ENCODE data around the gene BRIX1.

The BRIX1 gene

DNA sequence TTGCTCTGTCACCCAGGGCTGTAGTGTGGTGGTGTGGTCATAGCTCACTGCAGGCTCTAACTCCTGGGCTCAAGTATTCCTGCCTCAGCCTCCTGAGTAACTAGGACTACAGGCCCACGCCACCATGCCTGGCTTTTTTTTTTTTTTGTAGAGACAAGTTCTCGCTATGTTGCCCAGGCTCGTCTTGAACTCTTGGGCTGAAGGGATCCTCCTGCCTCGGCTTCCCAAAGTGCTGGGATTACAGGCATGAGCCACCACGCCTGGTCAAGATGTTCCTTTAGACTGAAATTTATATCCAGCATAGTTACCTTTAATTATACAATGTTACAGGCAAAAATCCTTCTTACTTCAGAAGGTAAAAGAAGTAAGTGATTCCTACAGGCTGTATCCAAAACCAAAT is 12.3 kb downstream of the BRIX1 start:
- H3K27ac ChIP-seq (ENCODE audit: insufficient read depth, low read depth, low read length, poor library complexity, severe bottlenecking) = no peak overlapping the region
- no peaks in the 10 kb centered on the region for H3K27me3 ChIP-seq (ENCODE audit: control insufficient read depth, insufficient read depth, low read length, poor library complexity, severe bottlenecking)
- no peaks in the 10 kb centered on the region for H3K9me3 ChIP-seq (ENCODE audit: control insufficient read depth, low read length)
- WGBS, 2 experiments = 82 to 83% methylated on average over 5 of the region's 5 CpGs
- H3K36me3 ChIP-seq (ENCODE audit: control insufficient read depth, insufficient read depth, low read length) = peaks cover 19% of the 10 kb centered on the region
- H3K4me1 ChIP-seq (ENCODE audit: control insufficient read depth, insufficient read depth, low read length) = peaks cover 5% of the 10 kb centered on the region
- H3K4me3 ChIP-seq (ENCODE audit: insufficient read depth, low read depth, low read length) = no peak overlapping the region

DNA sequence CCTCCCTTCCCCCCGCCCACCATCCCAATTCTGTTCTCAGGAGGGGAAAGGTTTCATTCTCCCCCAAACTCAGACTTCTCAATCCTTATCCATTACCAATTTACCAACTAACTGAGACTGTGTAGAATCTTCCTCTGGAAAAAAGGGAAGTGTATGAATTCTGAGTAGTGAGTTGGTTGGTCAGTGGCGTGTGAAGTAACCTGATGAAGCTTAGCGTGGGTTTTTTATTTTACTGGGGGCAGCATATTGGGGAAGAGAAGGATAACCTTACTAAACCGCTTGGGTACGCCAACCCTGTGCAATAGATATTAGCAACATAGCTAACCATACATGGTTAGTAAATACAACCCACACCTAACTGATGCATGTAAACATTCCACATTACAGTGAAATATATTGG is 12.8 kb downstream of the BRIX1 start:
- WGBS, 2 experiments = 92 to 95% methylated on average over 2 to 5 of the region's 5 CpGs
- Histone ChIP-seq H3K9me3 (ENCODE audit: control insufficient read depth, low read length) (no peaks in the 10 kb centered on the region), H3K27me3 (ENCODE audit: control insufficient read depth, insufficient read depth, low read length, poor library complexity, severe bottlenecking) (no peaks in the 10 kb centered on the region), H3K36me3 (ENCODE audit: control insufficient read depth, insufficient read depth, low read length) (peaks cover 15% of the 10 kb centered on the region), H3K27ac (ENCODE audit: insufficient read depth, low read depth, low read length, poor library complexity, severe bottlenecking) (no peak overlapping the region), H3K4me3 (ENCODE audit: insufficient read depth, low read depth, low read length) (no peak overlapping the region), H3K4me1 (ENCODE audit: control insufficient read depth, insufficient read depth, low read length) (peaks cover 5% of the 10 kb centered on the region)

DNA sequence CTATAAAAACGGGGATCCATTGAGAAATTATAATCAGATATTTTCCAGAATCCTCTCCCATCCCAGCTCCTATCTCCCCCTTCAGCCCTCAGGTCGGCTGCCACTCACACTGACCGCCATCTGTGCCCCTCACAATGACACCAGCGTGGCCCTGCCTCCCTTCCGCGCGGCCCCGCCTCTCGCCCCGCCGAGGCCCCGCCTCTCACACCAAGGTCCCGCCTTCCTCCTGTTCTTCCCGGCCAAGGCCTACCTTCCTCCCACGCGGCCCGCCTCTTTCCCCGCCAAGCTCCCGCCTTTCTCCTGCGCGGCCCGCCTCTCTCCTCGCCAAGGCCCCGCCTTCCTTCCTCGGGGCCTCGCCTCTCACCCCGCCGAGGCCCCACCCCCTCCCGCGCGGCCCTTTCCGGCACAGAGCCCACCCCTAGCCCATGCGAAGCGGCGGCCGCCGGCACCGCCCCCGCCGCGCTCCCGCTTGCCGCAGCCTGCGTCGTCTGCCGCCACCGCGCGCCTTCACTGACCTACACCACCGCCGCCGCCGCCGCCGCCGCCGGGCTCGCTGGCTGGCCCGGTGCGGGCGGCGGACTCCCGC is 13.7 kb downstream of the BRIX1 start, which contains the start of gene DNAJC21:
DNAJC21 (plus strand) TSS at position 426 of the 586 bp plus-strand sequence. CDS start 261 bp downstream, outside the sequence.
- H3K36me3 ChIP-seq (ENCODE audit: control insufficient read depth, insufficient read depth, low read length) = peaks cover 8% of the 10 kb centered on the region
- H3K27ac ChIP-seq (ENCODE audit: insufficient read depth, low read depth, low read length, poor library complexity, severe bottlenecking) = peak within 1 kb of the TSS; percentile 73
- no peaks in the 10 kb centered on the region for H3K27me3 ChIP-seq (ENCODE audit: control insufficient read depth, insufficient read depth, low read length, poor library complexity, severe bottlenecking)
- H3K4me3 ChIP-seq (ENCODE audit: insufficient read depth, low read depth, low read length) = peak within 1 kb of the TSS; percentile 80
- no peaks in the 10 kb centered on the region for H3K9me3 ChIP-seq (ENCODE audit: control insufficient read depth, low read length)
- 0% methylated on average over 63 of the region's 63 CpGs for WGBS, 2 experiments
- H3K4me1 ChIP-seq (ENCODE audit: control insufficient read depth, insufficient read depth, low read length) = peaks cover 5% of the 10 kb centered on the region

DNA sequence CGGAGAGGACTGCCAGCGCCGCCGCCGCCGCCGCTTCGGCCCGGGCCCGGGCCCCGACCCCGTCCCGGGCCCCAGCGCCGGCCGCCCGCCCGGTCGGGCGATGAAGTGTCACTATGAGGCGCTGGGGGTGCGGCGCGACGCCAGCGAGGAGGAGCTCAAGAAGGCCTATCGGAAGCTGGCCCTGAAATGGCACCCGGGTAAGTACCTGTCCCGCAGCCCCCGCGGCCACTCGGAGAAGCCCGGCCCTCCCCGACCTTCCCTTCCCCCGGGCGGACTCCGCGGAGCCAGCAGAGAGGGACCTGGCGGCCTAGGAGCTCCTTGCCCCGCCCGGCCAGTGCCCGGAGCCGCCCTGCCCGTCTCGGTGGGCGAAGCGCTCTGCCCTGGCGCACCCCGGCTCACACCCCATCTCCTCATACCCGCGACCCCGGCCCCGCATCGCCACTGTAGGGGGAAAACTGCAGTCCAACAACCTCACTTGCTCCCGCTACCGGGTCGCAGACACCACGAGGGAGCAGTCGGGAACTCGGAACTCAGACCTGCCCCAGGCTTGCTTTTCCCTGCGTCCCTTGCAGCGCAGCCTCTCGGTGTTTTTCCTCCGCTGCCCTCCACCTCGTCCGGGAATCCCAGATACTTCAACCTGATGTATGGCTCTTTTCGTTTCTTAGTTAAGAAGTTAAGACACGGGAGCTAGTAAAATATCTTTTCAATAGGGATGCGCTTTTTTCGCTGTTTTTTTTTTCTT is 14.4 kb downstream of the BRIX1 start:
- peaks cover 7% of the 10 kb centered on the region for H3K36me3 ChIP-seq (ENCODE audit: control insufficient read depth, insufficient read depth, low read length)
- no peaks in the 10 kb centered on the region for H3K9me3 ChIP-seq (ENCODE audit: control insufficient read depth, low read length)
- 0% methylated on average over 70 of the region's 70 CpGs for WGBS, 2 experiments
- H3K4me3 ChIP-seq (ENCODE audit: insufficient read depth, low read depth, low read length) = peak overlapping the region; percentile 80
- H3K27me3 ChIP-seq (ENCODE audit: control insufficient read depth, insufficient read depth, low read length, poor library complexity, severe bottlenecking) = no peaks in the 10 kb centered on the region
- peaks cover 5% of the 10 kb centered on the region for H3K4me1 ChIP-seq (ENCODE audit: control insufficient read depth, insufficient read depth, low read length)
- peak overlapping the region; percentile 73 for H3K27ac ChIP-seq (ENCODE audit: insufficient read depth, low read depth, low read length, poor library complexity, severe bottlenecking)

DNA sequence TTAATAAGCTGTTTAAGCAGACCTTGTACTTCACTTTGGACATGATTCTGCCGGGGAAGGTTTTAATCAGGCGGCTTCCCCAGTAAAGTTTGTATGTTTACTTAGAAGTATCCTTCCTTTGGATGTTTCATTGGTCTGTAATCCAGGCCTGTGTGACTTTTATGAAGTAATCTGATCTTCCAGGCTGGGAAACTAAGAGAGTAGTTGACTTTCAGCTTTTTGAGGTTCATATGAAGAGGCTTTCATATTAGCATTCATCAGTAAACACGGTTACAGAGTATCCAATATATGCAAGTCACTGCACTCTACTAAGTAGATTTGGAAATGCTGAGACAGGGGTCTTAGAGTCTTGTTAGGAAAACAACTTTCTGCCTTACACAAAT is 14.9 kb downstream of the BRIX1 start:
- whole genome bisulfite sequencing, 2 experiments = 2% methylated on average over 3 of the region's 3 CpGs
- Histone ChIP-seq H3K27me3 (ENCODE audit: control insufficient read depth, insufficient read depth, low read length, poor library complexity, severe bottlenecking) (no peaks in the 10 kb centered on the region), H3K36me3 (ENCODE audit: control insufficient read depth, insufficient read depth, low read length) (peaks cover 4% of the 10 kb centered on the region), H3K27ac (ENCODE audit: insufficient read depth, low read depth, low read length, poor library complexity, severe bottlenecking) (no peak overlapping the region), H3K4me3 (ENCODE audit: insufficient read depth, low read depth, low read length) (peak overlapping the region; percentile 80), H3K9me3 (ENCODE audit: control insufficient read depth, low read length) (no peaks in the 10 kb centered on the region), H3K4me1 (ENCODE audit: control insufficient read depth, insufficient read depth, low read length) (peaks cover 5% of the 10 kb centered on the region)

DNA sequence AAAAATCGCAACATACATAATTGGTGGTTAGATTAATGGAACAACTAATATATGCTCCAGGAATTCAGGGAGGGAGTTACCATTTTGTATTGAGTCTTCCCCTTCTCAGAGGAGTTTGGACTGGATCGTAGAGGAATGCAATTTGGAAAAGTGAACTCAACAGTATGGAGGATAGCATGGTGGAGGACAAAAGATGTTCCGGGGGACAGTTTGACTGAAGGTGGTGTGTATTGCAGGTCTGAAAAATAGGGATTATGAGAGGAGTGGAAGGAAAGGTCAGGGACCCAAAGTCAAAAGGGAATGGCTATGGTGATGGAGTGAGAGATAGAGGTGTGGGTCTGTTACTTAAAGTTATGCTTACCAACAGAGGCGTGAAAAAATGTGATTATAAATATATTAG is 15.4 kb downstream of the BRIX1 start:
- 75 to 80% methylated on average over 4 of the region's 4 CpGs for WGBS, 2 experiments

DNA sequence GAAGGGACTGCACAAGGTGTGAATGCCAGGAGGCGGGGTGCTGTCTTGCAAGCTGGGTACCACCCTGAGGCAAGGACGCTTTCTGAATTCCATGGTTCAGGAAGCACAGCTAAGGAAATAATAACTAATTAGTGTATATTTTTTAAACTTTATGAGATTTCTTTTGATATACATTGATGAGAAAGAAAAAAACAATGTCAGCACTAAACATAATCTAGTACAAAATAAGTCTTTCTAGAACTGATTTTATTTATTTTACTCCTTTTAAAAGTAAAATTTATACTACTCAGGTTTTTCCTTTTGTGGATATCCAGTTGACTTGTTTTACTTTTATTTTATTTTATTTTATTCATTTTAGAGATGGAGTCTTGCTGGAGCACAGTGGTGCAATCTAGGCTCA is 17.4 kb downstream of the BRIX1 start:
- Histone ChIP-seq H3K4me3 (ENCODE audit: insufficient read depth, low read depth, low read length) (no peak overlapping the region), H3K4me1 (ENCODE audit: control insufficient read depth, insufficient read depth, low read length) (peaks cover 5% of the 10 kb centered on the region), H3K9me3 (ENCODE audit: control insufficient read depth, low read length) (no peaks in the 10 kb centered on the region), H3K27me3 (ENCODE audit: control insufficient read depth, insufficient read depth, low read length, poor library complexity, severe bottlenecking) (no peaks in the 10 kb centered on the region), H3K36me3 (ENCODE audit: control insufficient read depth, insufficient read depth, low read length) (peaks cover 13% of the 10 kb centered on the region), H3K27ac (ENCODE audit: insufficient read depth, low read depth, low read length, poor library complexity, severe bottlenecking) (no peak overlapping the region)
- WGBS, 2 experiments = 83 to 96% methylated on average over 1 to 2 of the region's 2 CpGs

More for the DNA sequence above, 15.4 kb downstream of the BRIX1 start:
- H3K27ac ChIP-seq (ENCODE audit: insufficient read depth, low read depth, low read length, poor library complexity, severe bottlenecking) = no peak overlapping the region
- no peaks in the 10 kb centered on the region for H3K9me3 ChIP-seq (ENCODE audit: control insufficient read depth, low read length)
- peaks cover 4% of the 10 kb centered on the region for H3K36me3 ChIP-seq (ENCODE audit: control insufficient read depth, insufficient read depth, low read length)
- H3K27me3 ChIP-seq (ENCODE audit: control insufficient read depth, insufficient read depth, low read length, poor library complexity, severe bottlenecking) = no peaks in the 10 kb centered on the region
- peaks cover 5% of the 10 kb centered on the region for H3K4me1 ChIP-seq (ENCODE audit: control insufficient read depth, insufficient read depth, low read length)
- H3K4me3 ChIP-seq (ENCODE audit: insufficient read depth, low read depth, low read length) = peak overlapping the region; percentile 80

DNA sequence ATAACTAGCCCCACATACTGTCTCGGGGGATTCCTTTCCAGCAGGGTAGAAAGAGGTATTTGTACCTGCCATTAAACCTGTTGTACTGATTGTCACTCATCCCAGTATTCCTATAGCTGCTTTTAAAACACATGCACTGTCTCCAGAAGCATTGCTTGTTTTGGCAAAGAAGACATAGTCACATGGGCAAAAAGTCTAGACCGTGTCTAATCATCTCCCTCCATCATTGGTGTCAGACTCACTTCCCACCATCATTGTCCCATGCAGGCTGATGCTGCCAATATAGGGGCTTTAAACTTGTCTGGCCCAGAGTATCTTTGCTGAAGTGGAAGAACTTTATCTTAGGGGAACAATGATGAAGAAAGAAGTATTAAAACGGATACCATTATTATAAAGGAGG is 26.4 kb downstream of the BRIX1 start:
- Histone ChIP-seq H3K4me1 (ENCODE audit: control insufficient read depth, insufficient read depth, low read length) (no peaks in the 10 kb centered on the region), H3K27ac (ENCODE audit: insufficient read depth, low read depth, low read length, poor library complexity, severe bottlenecking) (no peak overlapping the region), H3K4me3 (ENCODE audit: insufficient read depth, low read depth, low read length) (no peak overlapping the region), H3K36me3 (ENCODE audit: control insufficient read depth, insufficient read depth, low read length) (peaks cover 31% of the 10 kb centered on the region), H3K9me3 (ENCODE audit: control insufficient read depth, low read length) (no peaks in the 10 kb centered on the region), H3K27me3 (ENCODE audit: control insufficient read depth, insufficient read depth, low read length, poor library complexity, severe bottlenecking) (no peaks in the 10 kb centered on the region)
- WGBS, 2 experiments = 94 to 98% methylated on average over 3 of the region's 3 CpGs

DNA sequence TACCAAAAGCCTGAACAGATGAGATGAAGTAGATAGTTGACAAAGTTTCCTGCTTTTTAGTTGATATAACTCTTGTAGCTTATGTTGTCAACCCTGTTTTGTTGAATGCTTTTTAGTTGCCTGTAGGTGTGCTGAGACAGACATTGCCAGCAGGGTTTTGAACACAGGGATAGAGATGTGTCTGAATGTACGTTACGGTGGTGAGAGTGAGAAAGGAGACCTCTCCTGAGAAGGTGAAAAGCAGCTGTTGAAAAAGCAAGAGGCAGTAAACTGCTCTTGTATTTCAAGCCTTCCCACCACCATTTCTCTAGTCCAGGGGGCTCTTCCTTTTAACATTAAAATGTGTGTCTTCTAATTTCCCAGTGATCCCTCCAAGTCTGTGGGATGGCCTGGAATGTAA is 28.5 kb downstream of the BRIX1 start:
- no peak overlapping the region for H3K27ac ChIP-seq (ENCODE audit: insufficient read depth, low read depth, low read length, poor library complexity, severe bottlenecking)
- WGBS, 2 experiments = 89 to 97% methylated on average over 2 of the region's 2 CpGs
- no peaks in the 10 kb centered on the region for H3K4me1 ChIP-seq (ENCODE audit: control insufficient read depth, insufficient read depth, low read length)
- H3K36me3 ChIP-seq (ENCODE audit: control insufficient read depth, insufficient read depth, low read length) = peaks cover 26% of the 10 kb centered on the region
- H3K4me3 ChIP-seq (ENCODE audit: insufficient read depth, low read depth, low read length) = no peak overlapping the region
- H3K27me3 ChIP-seq (ENCODE audit: control insufficient read depth, insufficient read depth, low read length, poor library complexity, severe bottlenecking) = no peaks in the 10 kb centered on the region
- no peaks in the 10 kb centered on the region for H3K9me3 ChIP-seq (ENCODE audit: control insufficient read depth, low read length)

DNA sequence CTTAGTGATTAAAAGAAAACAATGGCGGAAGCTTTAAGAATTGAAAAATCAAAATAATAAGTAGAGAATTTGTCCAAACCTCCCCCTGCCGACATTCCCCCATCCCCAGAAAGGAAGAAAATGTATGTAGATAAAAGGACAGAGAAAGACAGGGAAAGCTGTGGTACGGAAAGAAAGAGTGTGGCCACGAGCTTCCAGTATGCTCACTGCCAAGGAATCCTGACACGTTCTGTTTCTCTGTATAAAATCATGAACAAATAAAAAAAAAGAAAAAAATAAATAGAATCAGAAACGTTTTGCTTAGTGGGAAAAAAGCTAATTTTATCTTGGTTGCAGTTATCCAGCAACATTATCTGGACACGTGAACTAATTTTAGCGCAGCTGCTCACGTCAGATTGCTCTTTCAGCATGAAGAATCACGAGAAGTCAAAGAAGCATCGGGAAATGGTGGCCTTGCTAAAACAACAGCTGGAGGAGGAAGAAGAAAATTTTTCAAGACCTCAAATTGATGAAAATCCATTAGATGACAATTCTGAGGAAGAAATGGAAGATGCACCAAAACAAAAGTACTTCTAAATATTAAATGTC is 29.0 kb downstream of the BRIX1 start:
- Histone ChIP-seq H3K9me3 (ENCODE audit: control insufficient read depth, low read length) (no peaks in the 10 kb centered on the region), H3K36me3 (ENCODE audit: control insufficient read depth, insufficient read depth, low read length) (peaks cover 26% of the 10 kb centered on the region), H3K27ac (ENCODE audit: insufficient read depth, low read depth, low read length, poor library complexity, severe bottlenecking) (no peak overlapping the region), H3K27me3 (ENCODE audit: control insufficient read depth, insufficient read depth, low read length, poor library complexity, severe bottlenecking) (no peaks in the 10 kb centered on the region), H3K4me1 (ENCODE audit: control insufficient read depth, insufficient read depth, low read length) (no peaks in the 10 kb centered on the region), H3K4me3 (ENCODE audit: insufficient read depth, low read depth, low read length) (no peak overlapping the region)
- 90 to 95% methylated on average over 9 to 11 of the region's 11 CpGs for WGBS, 2 experiments
